OCI-LY1 (cell line): Measurements from ENCODE around the gene AGMO.

Source experiments
- H2AFZ ChIP-seq: fragments of 200-600 bp; sonication (generic), shearing (Covaris generic); 2 replicates; pipeline ENCODE4 v1.6.0; 2014; ENCODE audit warnings: antibody characterized with exemption, mild to moderate bottlenecking, low read length
- H3F3A ChIP-seq: fragments of 200-600 bp; sonication (generic), shearing (Covaris generic); 2 replicates; pipeline ENCODE4 v1.6.0; 2014; ENCODE audit warnings: mild to moderate bottlenecking, antibody characterized with exemption, low read length, moderate library complexity; ENCODE audit not compliant: insufficient read depth
- H3K27ac ChIP-seq: fragments of 200-600 bp; sonication (generic); 2 replicates; pipeline ENCODE4 v1.5.1; 2014; ENCODE audit warnings: low read length, mixed run types, mild to moderate bottlenecking, low read depth; ENCODE audit not compliant: poor library complexity, severe bottlenecking
- H3K27me3 ChIP-seq: fragments of 200-600 bp; sonication (generic); 2 replicates; pipeline ENCODE4 v1.6.0; 2014; ENCODE audit warnings: antibody characterized with exemption, mild to moderate bottlenecking, low read length, moderate library complexity; ENCODE audit not compliant: insufficient read depth
- H3K36me3 ChIP-seq: fragments of 200-600 bp; sonication (generic); 2 replicates; pipeline ENCODE4 v1.6.1; 2014; ENCODE audit warnings: mild to moderate bottlenecking, antibody characterized with exemption, low read length, moderate library complexity, mixed read lengths; ENCODE audit not compliant: insufficient read depth
- H3K4me1 ChIP-seq: fragments of 200-600 bp; sonication (generic); 2 replicates; pipeline ENCODE4 v1.5.1; 2014; ENCODE audit warnings: mild to moderate bottlenecking, low read length, moderate library complexity; ENCODE audit not compliant: insufficient read depth, severe bottlenecking
- H3K4me2 ChIP-seq: fragments of 200-600 bp; sonication (generic), shearing (Covaris generic); 2 replicates; pipeline ENCODE4 v1.6.1; 2014; ENCODE audit warnings: low read length
- H3K4me3 ChIP-seq: fragments of 200-600 bp; sonication (generic); 2 replicates; pipeline ENCODE4 v1.5.1; 2014; ENCODE audit warnings: low read length, low read depth, mild to moderate bottlenecking, mixed read lengths; ENCODE audit not compliant: poor library complexity, severe bottlenecking
- H3K79me2 ChIP-seq: fragments of 200-600 bp; shearing (Covaris generic); 2 replicates; pipeline ENCODE4 v1.6.1; 2016; ENCODE audit warnings: mixed run types, low read length, mixed read lengths; ENCODE audit not compliant: insufficient read depth
- H3K9ac ChIP-seq: fragments of 200-600 bp; sonication (generic), shearing (Covaris generic); 2 replicates; pipeline ENCODE4 v1.6.1; 2014; ENCODE audit warnings: mild to moderate bottlenecking, low read length, mixed read lengths
- H3K9me2 ChIP-seq: fragments of 200-600 bp; sonication (generic), shearing (Covaris generic); 2 replicates; pipeline ENCODE4 v1.6.1; 2014; ENCODE audit warnings: low read depth, mild to moderate bottlenecking, low read length, mixed read lengths
- H3K9me3 ChIP-seq: fragments of 200-600 bp; shearing (Covaris generic); 2 replicates; pipeline ENCODE4 v1.6.1; 2014; ENCODE audit warnings: low read length, mixed read lengths
- H4K20me1 ChIP-seq: fragments of 200-600 bp; sonication (generic), shearing (Covaris generic); 2 replicates; pipeline ENCODE4 v1.6.0; 2016; ENCODE audit warnings: mild to moderate bottlenecking, low read length; ENCODE audit not compliant: insufficient read depth
- CTCF ChIP-seq: fragments of 200-600 bp; sonication (generic), shearing (Covaris generic); IDR thresholded peaks from 2 replicates; pipeline ENCODE4 v1.5.1; 2017; ENCODE audit warnings: mild to moderate bottlenecking, antibody characterized with exemption, low read length, moderate library complexity, mixed read lengths
- EZH2 ChIP-seq: fragments of 200-600 bp; sonication (generic), shearing (Covaris generic); IDR thresholded peaks from 2 replicates; pipeline ENCODE4 v1.8.0; 2017; ENCODE audit warnings: borderline replicate concordance, mixed run types, mild to moderate bottlenecking, antibody characterized with exemption, low read length, moderate library complexity, mixed read lengths

Gene AGMO

GRCh38 chr7:15239801-15240200 is 322.0 kb downstream of the AGMO start:
- no peak overlapping the region for H3K9ac ChIP-seq
- H4K20me1 ChIP-seq, result no peaks in the 10 kb centered on the region
- no peaks in the 10 kb centered on the region for H3K79me2 ChIP-seq
- H3K4me3 ChIP-seq, result no peak overlapping the region
- no peak overlapping the region for H3K27ac ChIP-seq
- 0 out of 2 replicates have a peak, but pooled peaks cover 3% of the 10 kb centered on the region for H3K9me2 ChIP-seq
- H3K4me1 ChIP-seq, result no peaks in the 10 kb centered on the region
- no peaks in the 10 kb centered on the region for H3F3A ChIP-seq
- H3K4me2 ChIP-seq, result no peak overlapping the region
- no peaks in the 10 kb centered on the region for H3K9me3 ChIP-seq
- H3K36me3 ChIP-seq, result no peaks in the 10 kb centered on the region
- no peak for TF ChIP-seq CTCF
- no peak for TF ChIP-seq EZH2
- no peaks in the 10 kb centered on the region for H3K27me3 ChIP-seq
- no peak overlapping the region for H2AFZ ChIP-seq

- Histone ChIP-seq H3K9ac (no peak overlapping the region), H3K79me2 (no peaks in the 10 kb centered on the region), H3F3A (no peaks in the 10 kb centered on the region), H3K27ac (no peak overlapping the region), H3K4me3 (no peak overlapping the region), H2AFZ (no peak overlapping the region), H3K4me1 (no peaks in the 10 kb centered on the region), H3K36me3 (no peaks in the 10 kb centered on the region), H4K20me1 (no peaks in the 10 kb centered on the region), H3K27me3 (no peaks in the 10 kb centered on the region), H3K9me2 (0 out of 2 replicates have a peak, but pooled peaks cover 3% of the 10 kb centered on the region), H3K4me2 (no peak overlapping the region), H3K9me3 (no peaks in the 10 kb centered on the region)
- TF ChIP-seq EZH2 (no peak), CTCF (no peak)
Observed at GRCh38 chr7:15236952-15237351, 324.9 kb downstream of the AGMO start.

GRCh38 chr7:15234431-15234830 is 327.4 kb downstream of the AGMO start:
- H3K9me3 ChIP-seq, result no peaks in the 10 kb centered on the region
- H3K36me3 ChIP-seq, result no peaks in the 10 kb centered on the region
- no peak for TF ChIP-seq EZH2
- no peak for TF ChIP-seq CTCF
- no peaks in the 10 kb centered on the region for H3F3A ChIP-seq
- H3K4me3 ChIP-seq, result no peak overlapping the region
- H3K27me3 ChIP-seq, result no peaks in the 10 kb centered on the region
- H3K79me2 ChIP-seq, result no peaks in the 10 kb centered on the region
- no peaks in the 10 kb centered on the region for H3K4me1 ChIP-seq
- H3K27ac ChIP-seq, result no peak overlapping the region
- H3K9ac ChIP-seq, result no peak overlapping the region
- no peaks in the 10 kb centered on the region for H4K20me1 ChIP-seq
- H2AFZ ChIP-seq, result no peak overlapping the region
- no peak overlapping the region for H3K4me2 ChIP-seq
- 0 out of 2 replicates have a peak, but pooled peaks cover 3% of the 10 kb centered on the region for H3K9me2 ChIP-seq
